Measurements from ENCODE around the gene ARMC8.

- no peak for TF ChIP-seq CTCF (IDR thresholded peaks at IDR 0.05 in 8 of 11, conservative IDR thresholded peaks at IDR 0.05 in 3 of 11)
- TF ChIP-seq POLR2A (IDR thresholded peaks at IDR 0.05): no peak
Measured at GRCh38 chr3:138234401-138235179, 47.5 kb downstream of the ARMC8 start.

Data from spleen (tissue), 7 donors.